HEK293T (cell line): ENCODE data around the gene FBXL13.
A peak's percentile ranks its signal among the peaks of the same experiment; 100 is the strongest.

Source experiments
- CTCF ChIA-PET: fragments of 350-600 bp; formaldehyde crosslinking; extraction: SDS; loops from one replicate; lab custom pipeline; 2021; ENCODE audit warnings: antibody characterized with exemption, inconsistent platforms; lab: Yijun Ruan, JAX
- POLR2A ChIA-PET: fragments of 350-600 bp; formaldehyde crosslinking; extraction: SDS; loops from one replicate; lab custom pipeline; 2020; ENCODE audit warnings: antibody characterized with exemption, inconsistent platforms; lab: Yijun Ruan, JAX
- DNase-seq: peaks from one replicate; pipeline ENCODE4 v3.0.0; 2012; ENCODE audit warnings: mixed read lengths; ENCODE audit errors: extremely low spot score
- ARNT ChIP-seq: fragments of 450-650 bp; IDR thresholded peaks from 2 replicates; pipeline ENCODE4 v1.6.1; 2017; ENCODE audit warnings: mild to moderate bottlenecking
- BHLHE40 ChIP-seq: fragments of 450-650 bp; IDR thresholded peaks from 2 replicates; pipeline ENCODE4 v1.6.1; 2016; ENCODE audit warnings: mild to moderate bottlenecking, moderate library complexity, borderline replicate concordance
- CTBP1 ChIP-seq: fragments of 450-650 bp; IDR thresholded peaks from 2 replicates; pipeline ENCODE4 v1.6.1; 2016; ENCODE audit warnings: borderline replicate concordance
- ELF4 ChIP-seq: fragments of 450-650 bp; IDR thresholded peaks from 2 replicates; pipeline ENCODE4 v1.6.1; 2017; ENCODE audit warnings: antibody characterized with exemption
- FOXA1 ChIP-seq: fragments of 450-650 bp; IDR thresholded peaks from 2 replicates; pipeline ENCODE4 v1.6.1; 2016; ENCODE audit warnings: mild to moderate bottlenecking
- FOXK2 ChIP-seq: fragments of 450-650 bp; IDR thresholded peaks from 2 replicates; pipeline ENCODE4 v1.6.1; 2016; ENCODE audit warnings: mild to moderate bottlenecking
- FOXM1 ChIP-seq: fragments of 450-650 bp; IDR thresholded peaks from 2 replicates; pipeline ENCODE4 v1.6.1; 2017; ENCODE audit warnings: mild to moderate bottlenecking, borderline replicate concordance
- HDGF ChIP-seq: fragments of 450-650 bp; IDR thresholded peaks from 2 replicates; pipeline ENCODE4 v1.6.1; 2017; ENCODE audit warnings: antibody characterized with exemption, borderline replicate concordance
- L3MBTL2 ChIP-seq: fragments of 450-650 bp; conservative IDR thresholded peaks from 2 replicates; pipeline ENCODE4 v1.6.1; 2016; ENCODE audit warnings: mild to moderate bottlenecking
- LEF1 ChIP-seq: fragments of 450-650 bp; IDR thresholded peaks from 2 replicates; pipeline ENCODE4 v1.6.1; 2017; ENCODE audit warnings: mild to moderate bottlenecking, borderline replicate concordance
- NFRKB ChIP-seq: fragments of 450-650 bp; IDR thresholded peaks from 2 replicates; pipeline ENCODE4 v1.6.1; 2016; ENCODE audit warnings: mild to moderate bottlenecking, moderate library complexity
- PKNOX1 ChIP-seq: fragments of 450-650 bp; IDR thresholded peaks from 2 replicates; pipeline ENCODE4 v1.6.1; 2016
- SP1 ChIP-seq: fragments of 450-650 bp; IDR thresholded peaks from 2 replicates; pipeline ENCODE4 v1.6.1; 2017
- SUZ12 ChIP-seq: fragments of 450-650 bp; IDR thresholded peaks from 2 replicates; pipeline ENCODE4 v1.6.1; 2016; ENCODE audit warnings: mild to moderate bottlenecking
- TARDBP ChIP-seq: fragments of 450-650 bp; IDR thresholded peaks from 2 replicates; pipeline ENCODE4 v1.6.1; 2016
- ZNF384 ChIP-seq: fragments of 450-650 bp; IDR thresholded peaks from 2 replicates; pipeline ENCODE4 v1.6.1; 2016

FBXL13 gene

GRCh38 chr7:103074519-103075336 is at the start of gene FBXL13, which contains the start of gene ARMC10:
TSS of gene FBXL13 (minus strand) at chr7:103074796.
TSS of gene ARMC10 (plus strand) at chr7:103075140. CDS start at chr7:103075273, 133 bp downstream.
- TF ChIP-seq NFRKB = no peak
- TF ChIP-seq TARDBP = peak; percentile 64; the same call in 1 of the 2 replicates
- TF ChIP-seq ARNT = peak; percentile 44; the same call in 1 of the 2 replicates
- no peak for TF ChIP-seq FOXM1
- TF ChIP-seq SP1 = peak; percentile 51; the same call in 1 of the 2 replicates
- TF ChIP-seq FOXK2 = no peak
- ChIA-PET POLR2A (interaction anchor here (0.6 to 1.5 kb wide), 13 partner anchors 9 to 326 kb away, joined by 3 to 14 read pairs (median 4); partner anchors contain the start of genes FAM185A, NAPEPLD and PSMC2), CTCF (interaction anchor here (0.6 to 1.1 kb wide), 5 partner anchors 9 to 316 kb away, joined by 3 to 7 read pairs (median 3); no protein-coding TSS in a partner anchor)
- peak; percentile 91 for DNase-seq

GRCh38 chr7:103123529-103123928 is 48.9 kb upstream of the FBXL13 start:
- POLR2A ChIA-PET = no interaction called here

GRCh38 chr7:103121641-103122040 is 47.0 kb upstream of the FBXL13 start:
- no peak for TF ChIP-seq TARDBP
- no peak for TF ChIP-seq HDGF
- no peak for TF ChIP-seq ZNF384
- no peak for TF ChIP-seq ELF4
- no peak for TF ChIP-seq FOXK2
- TF ChIP-seq FOXM1 = no peak
- no peak for TF ChIP-seq FOXA1
- no peak for TF ChIP-seq SUZ12
- no peak for TF ChIP-seq NFRKB
- TF ChIP-seq LEF1 = no peak
- no peak for TF ChIP-seq L3MBTL2
- TF ChIP-seq BHLHE40 = no peak
- TF ChIP-seq PKNOX1 = no peak
- no peak for TF ChIP-seq CTBP1
- TF ChIP-seq ARNT = no peak
- no peak for TF ChIP-seq SP1
- POLR2A ChIA-PET = no interaction called here
- no peak for DNase-seq
- CTCF ChIA-PET = no interaction called here

More at GRCh38 chr7:103123529-103123928, 48.9 kb upstream of the FBXL13 start:
- CTCF ChIA-PET = no interaction called here
- no peak for DNase-seq
- TF ChIP-seq ARNT (no peak), FOXM1 (no peak), NFRKB (no peak), SP1 (no peak), LEF1 (no peak), PKNOX1 (no peak), FOXA1 (no peak), HDGF (no peak), ELF4 (no peak), CTBP1 (no peak), BHLHE40 (no peak), FOXK2 (no peak), SUZ12 (no peak), ZNF384 (no peak)

- no peak for TF ChIP-seq CTBP1
- TF ChIP-seq L3MBTL2 = no peak
- POLR2A ChIA-PET = no interaction called here
- DNase-seq = no peak
- CTCF ChIA-PET = no interaction called here
Measured at GRCh38 chr7:103120362-103120761, 45.8 kb upstream of the FBXL13 start.

GRCh38 chr7:103119791-103120291 is 45.2 kb upstream of the FBXL13 start:
- POLR2A ChIA-PET = no interaction called here

GRCh38 chr7:103117465-103117864 is 42.9 kb upstream of the FBXL13 start:
- ChIA-PET CTCF (no interaction called here), POLR2A (no interaction called here)
- no peak for TF ChIP-seq ZNF384
- no peak for TF ChIP-seq FOXA1
- no peak for TF ChIP-seq ELF4
- no peak for TF ChIP-seq ARNT
- no peak for TF ChIP-seq BHLHE40
- no peak for TF ChIP-seq FOXM1
- TF ChIP-seq SUZ12 = no peak
- TF ChIP-seq LEF1 = no peak
- no peak for TF ChIP-seq TARDBP
- TF ChIP-seq CTBP1 = no peak
- no peak for TF ChIP-seq FOXK2
- TF ChIP-seq HDGF = no peak
- no peak for TF ChIP-seq PKNOX1
- TF ChIP-seq NFRKB = no peak
- no peak for DNase-seq

More at GRCh38 chr7:103119791-103120291, 45.2 kb upstream of the FBXL13 start:
- CTCF ChIA-PET = no interaction called here
- TF ChIP-seq FOXM1 = no peak
- DNase-seq = no peak
